Natural killer cell treated with Interleukin-12 subunit alpha and Interleukin-12 subunit beta and Interleukin-15 and Interleukin-18, amount 100 ng/mL, for 72 hours (primary cell): ENCODE measurements around the gene BRAT1. TPM values are rescaled to one million over a fixed set of nuclear protein-coding genes. Genes with fewer than 3 reads are reported as not detected.

Experiments
- ATAC-seq, 2 donors: fragments of 150-1000 bp; cut with Tn5 transposase in 1 of 2; sonication (Bioruptor Pico), chemical (Tn5 transposase) in 1 of 2; 2 replicates each; pipeline ENCODE4 v1.10.0; 2021
- DNase-seq: peaks from one replicate; pipeline ENCODE4 v3.0.0; 2022; ENCODE audit warnings: low spot score
- H3K27ac Mint-ChIP-seq, 2 donors: 1 replicate in 1 of 2; 2 replicates in 1 of 2; pipeline ENCODE4 v1.8.0; 2022; ENCODE audit warnings: mixed read lengths in 2 of 2, mild to moderate bottlenecking in 1 of 2, moderate library complexity in 1 of 2
- H3K27me3 Mint-ChIP-seq, 2 donors: 1 replicate in 1 of 2; 2 replicates in 1 of 2; pipeline ENCODE4 v1.8.0; 2022; ENCODE audit warnings: mixed read lengths in 2 of 2
- H3K36me3 Mint-ChIP-seq: one replicate; pipeline ENCODE4 v1.8.0; 2022; ENCODE audit warnings: mixed read lengths
- H3K4me1 Mint-ChIP-seq, 2 donors: 1 replicate in 1 of 2; 2 replicates in 1 of 2; pipeline ENCODE4 v1.8.0; 2022; ENCODE audit warnings: low read depth in 2 of 2, mixed read lengths in 2 of 2, mild to moderate bottlenecking in 1 of 2
- H3K4me3 Mint-ChIP-seq: one replicate; pipeline ENCODE4 v1.8.0; 2022; ENCODE audit warnings: mixed read lengths
- H3K9me3 Mint-ChIP-seq: 2 replicates; pipeline ENCODE4 v1.8.0; 2022; ENCODE audit warnings: mixed read lengths
- total RNA-seq, 2 donors: library from RNA; stranded (reverse); gene quantifications; one replicate each; pipeline ENCODE4 v1.2.3, GENCODE V29; 2022

BRAT1 gene
- total RNA-seq, 2 donors from 2014 or later: 27.0 to 61.4 TPM

DNA sequence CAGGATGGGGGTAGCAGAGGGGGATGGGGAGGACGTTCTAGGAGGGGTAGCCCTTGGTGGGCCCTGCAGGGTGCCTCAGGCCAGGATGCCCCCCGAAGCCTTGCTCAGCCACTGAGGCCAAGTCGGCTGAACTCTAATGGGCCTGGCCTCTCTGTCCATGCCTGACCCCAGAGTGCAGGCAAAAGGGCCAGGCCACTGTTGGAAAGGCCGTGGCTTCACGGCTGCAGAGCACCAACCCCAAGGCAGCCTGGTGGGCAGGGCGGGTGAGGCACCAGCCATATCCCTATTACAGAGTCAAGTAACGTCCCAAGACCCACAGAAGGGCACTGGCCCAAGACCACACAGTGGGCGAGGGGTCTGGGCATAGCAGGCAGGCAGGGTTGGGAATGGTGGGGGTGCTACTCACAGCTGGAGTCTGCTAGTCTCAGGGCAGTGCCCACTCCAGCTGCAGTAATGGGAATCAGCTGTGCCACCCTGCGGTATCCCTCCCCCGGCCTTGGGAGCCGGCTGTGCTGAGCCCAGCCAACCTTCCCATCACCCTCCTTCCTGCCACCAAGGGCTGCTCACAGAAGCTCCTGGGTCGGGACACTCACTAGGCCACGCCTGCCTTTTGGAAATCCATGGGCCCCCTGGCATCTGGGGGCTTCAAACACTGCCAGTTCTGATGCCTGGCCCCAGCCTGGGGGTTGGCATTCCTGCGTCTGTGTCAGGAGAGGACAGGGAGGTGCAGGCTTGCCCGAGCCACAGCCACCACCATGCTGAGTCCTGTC, 39.7 kb downstream of the BRAT1 start:
- Mint-ChIP-seq H3K27me3 (no peaks in the 10 kb centered on the region), H3K27ac (no peak overlapping the region), H3K4me1 (peaks cover 17 to 21% of the 10 kb centered on the region in 2 donors), H3K9me3 (no peaks in the 10 kb centered on the region), H3K36me3 (no peaks in the 10 kb centered on the region), H3K4me3 (no peak overlapping the region)
- no peak for ATAC-seq
- no peak for DNase-seq

DNA sequence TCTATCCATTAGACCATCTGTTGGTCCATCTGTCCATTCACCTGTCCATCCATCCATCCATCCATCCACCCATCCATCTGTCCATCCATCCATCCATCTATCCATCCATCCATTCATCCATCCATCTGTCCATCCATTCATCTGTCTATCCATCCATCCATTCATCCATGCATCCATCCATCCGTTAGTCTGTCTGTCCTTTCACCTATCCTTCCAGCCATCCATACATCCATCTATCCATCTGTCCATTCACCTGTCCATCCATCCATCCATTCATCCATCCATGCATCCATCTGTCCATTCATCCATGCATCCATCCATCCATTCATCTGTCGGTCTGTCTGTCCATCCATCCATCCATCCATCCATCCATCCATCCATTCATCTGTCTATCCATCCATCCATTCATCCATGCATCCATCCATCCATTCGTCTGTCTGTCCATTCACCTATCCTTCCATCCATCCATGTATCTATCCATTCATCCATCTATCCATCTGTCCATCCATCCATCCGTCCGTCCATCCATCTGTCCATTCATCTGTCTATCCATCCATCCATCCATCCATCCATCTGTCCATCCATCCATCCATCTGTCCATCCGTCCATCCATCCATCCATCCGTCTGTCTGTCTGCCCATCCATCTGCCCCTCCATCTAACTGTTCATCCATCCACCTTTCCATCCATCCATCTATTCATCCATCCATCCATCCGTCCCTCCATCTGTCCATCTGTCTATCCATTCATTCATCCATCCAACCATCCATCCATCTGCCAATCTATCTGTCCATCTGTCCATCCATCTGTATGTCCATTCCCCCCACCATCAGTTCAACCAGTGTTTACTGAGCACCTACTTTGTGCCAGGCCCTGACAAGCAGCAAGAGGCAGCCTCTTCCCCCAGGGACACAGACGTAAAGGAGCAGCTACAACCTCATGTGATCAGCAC, 40.6 kb downstream of the BRAT1 start:
- Mint-ChIP-seq H3K36me3 (no peaks in the 10 kb centered on the region), H3K4me1 (peaks cover 17 to 24% of the 10 kb centered on the region in 2 donors), H3K27ac (no peak overlapping the region), H3K27me3 (no peaks in the 10 kb centered on the region), H3K9me3 (no peaks in the 10 kb centered on the region), H3K4me3 (no peak overlapping the region)
- ATAC-seq (no peak), DNase-seq (no peak)

DNA sequence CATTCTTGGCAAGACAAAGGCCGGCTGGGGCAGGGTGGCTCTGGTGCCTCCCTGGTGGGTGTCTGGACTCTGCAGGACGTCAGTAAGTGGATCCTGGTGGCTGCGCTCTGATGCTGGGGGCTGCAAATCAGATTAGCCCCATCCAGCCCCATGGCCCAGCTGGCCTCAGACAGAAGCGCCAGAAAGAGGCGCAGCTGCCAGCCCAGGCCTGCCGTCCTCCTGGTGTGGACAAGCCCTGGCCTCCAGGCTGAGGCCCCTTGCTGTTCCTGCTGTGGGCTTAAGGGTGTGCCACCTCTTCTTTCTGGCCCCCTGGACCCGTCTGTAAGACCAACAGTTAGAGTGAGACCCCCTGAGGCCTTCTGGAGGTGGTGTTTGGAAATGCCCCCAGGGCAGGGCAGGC, 41.6 kb downstream of the BRAT1 start:
- Mint-ChIP-seq H3K4me3 (no peak overlapping the region), H3K9me3 (no peaks in the 10 kb centered on the region), H3K4me1 (peaks cover 25 to 33% of the 10 kb centered on the region in 2 donors), H3K27me3 (no peaks in the 10 kb centered on the region), H3K27ac (no peak overlapping the region), H3K36me3 (no peaks in the 10 kb centered on the region)
- ATAC-seq (no peak), DNase-seq (no peak)

DNA sequence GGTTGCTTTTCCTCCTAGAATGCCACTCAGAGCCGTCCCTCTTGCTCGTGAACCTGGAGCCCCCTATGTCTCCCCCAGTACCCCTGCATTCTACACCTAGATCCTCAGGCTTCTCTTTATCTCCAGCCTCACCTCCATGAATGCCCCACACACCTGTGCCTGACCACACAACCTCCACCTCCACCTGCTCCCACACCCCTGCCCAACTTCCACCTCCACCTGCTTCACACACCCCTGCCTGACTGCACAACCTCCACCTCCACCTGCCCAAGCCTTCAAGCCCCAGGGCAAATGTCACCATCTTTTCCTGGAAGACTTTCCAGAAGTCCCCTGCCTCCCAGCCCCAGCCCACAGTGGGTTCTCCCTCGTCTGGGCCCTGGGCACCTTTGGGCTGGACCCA, 42.6 kb downstream of the BRAT1 start:
- no peak for ATAC-seq
- Mint-ChIP-seq H3K4me1 (peaks cover 28 to 36% of the 10 kb centered on the region in 2 donors), H3K36me3 (no peaks in the 10 kb centered on the region), H3K27ac (peak overlapping the region; percentile 80 to 82), H3K4me3 (no peak overlapping the region), H3K9me3 (no peaks in the 10 kb centered on the region), H3K27me3 (no peaks in the 10 kb centered on the region)
- DNase-seq: no peak

DNA sequence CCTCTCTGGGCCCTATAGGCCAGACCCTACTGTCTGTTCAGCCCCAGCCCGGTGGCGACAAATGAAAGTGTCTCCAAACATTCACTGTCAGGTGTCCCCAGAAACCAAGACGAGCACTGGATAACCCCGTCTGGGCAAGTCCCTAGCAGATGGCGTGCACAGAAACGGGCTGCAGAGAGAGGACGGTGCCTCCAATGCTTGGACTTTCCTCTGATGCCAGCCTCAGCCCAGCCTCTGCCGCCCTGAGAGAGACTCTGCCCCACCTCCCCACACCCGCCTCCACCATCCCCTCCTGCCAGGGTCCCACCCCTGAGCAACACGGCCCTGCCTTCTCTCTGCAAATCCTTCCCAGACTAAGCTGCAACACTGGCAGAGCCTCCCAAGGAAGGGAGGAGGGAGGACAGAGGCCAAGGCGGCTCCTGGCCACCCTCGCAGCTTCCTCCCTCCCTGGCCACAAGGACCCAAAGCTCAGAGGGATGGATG, 43.1 kb downstream of the BRAT1 start:
- H3K27me3 Mint-ChIP-seq: no peaks in the 10 kb centered on the region
- no peak for DNase-seq
- peak overlapping the region; percentile 74 for H3K4me3 Mint-ChIP-seq
- H3K27ac Mint-ChIP-seq: peak overlapping the region; percentile 80 to 82
- peaks cover 25 to 32% of the 10 kb centered on the region in 2 donors for H3K4me1 Mint-ChIP-seq
- H3K9me3 Mint-ChIP-seq: no peaks in the 10 kb centered on the region
- no peaks in the 10 kb centered on the region for H3K36me3 Mint-ChIP-seq
- no peak for ATAC-seq

DNA sequence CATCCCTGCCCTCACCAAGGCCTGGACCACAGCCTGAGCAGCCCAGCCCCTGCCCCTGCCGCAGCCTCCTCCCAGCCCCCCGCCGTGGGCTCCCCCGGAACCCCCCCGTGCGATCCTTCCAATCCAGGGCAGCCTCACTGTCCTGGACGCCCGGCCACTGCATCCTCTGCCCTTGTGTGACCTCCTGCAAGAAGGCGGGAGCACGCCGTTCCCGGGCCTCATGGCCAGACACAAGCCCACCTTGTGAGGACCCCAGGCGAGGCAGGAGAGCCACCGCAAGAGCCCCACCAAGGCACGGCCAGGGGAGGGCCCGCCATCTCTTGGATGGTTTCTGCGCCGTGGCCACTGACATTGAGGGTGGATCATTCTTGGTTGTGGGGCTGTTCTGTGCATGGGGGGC, 43.6 kb downstream of the BRAT1 start:
- Mint-ChIP-seq H3K36me3 (no peaks in the 10 kb centered on the region), H3K27me3 (no peaks in the 10 kb centered on the region), H3K27ac (peak overlapping the region; percentile 80 to 82), H3K4me3 (peak overlapping the region; percentile 74), H3K9me3 (no peaks in the 10 kb centered on the region), H3K4me1 (peaks cover 25 to 32% of the 10 kb centered on the region in 2 donors)
- DNase-seq (no peak), ATAC-seq (no peak)

DNA sequence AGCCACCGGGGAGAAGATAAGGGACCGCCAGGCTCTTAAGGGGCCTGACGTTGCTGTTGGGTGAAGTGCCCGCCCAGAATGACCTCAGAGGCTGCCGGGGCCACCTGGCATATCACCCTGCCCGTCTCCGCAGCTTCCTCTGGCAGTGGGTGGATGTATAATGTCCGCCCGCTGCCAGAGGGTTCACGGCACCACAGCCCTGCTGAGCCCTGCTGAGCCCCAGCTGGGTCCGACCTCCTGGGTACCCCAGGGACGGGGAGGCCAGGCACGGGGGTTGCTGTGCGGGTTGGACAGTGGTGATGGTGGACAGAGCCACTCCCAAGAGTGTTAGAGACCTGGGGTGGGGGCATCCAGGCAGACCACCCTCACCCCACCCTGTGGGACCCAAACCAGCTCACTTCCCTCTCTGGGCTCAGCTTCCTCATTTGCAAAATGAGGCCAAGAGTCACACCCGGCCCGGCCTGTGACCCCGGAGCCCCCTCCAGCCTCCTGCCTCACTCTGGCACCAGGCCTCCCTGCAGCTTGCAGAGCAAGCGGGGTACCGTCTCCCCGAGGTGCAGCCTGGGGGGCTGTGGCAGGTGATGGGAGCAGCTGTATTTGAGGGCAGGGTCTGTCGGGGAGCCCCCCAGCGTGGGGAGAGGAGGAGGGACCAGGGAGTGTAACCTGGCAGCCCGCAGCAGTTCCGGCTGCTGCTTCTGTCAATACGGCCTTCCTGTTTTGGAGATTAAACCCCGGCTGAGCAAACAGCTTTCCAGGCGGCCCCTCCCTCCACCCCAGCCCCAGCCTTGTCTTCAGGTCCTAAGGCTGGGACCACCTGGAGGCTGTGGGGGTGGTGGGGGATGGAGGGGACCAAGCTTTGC, 44.2 kb downstream of the BRAT1 start:
- ATAC-seq (peak; percentile 65 to 72), DNase-seq (no peak)
- Mint-ChIP-seq H3K4me3 (peak overlapping the region; percentile 41), H3K36me3 (no peaks in the 10 kb centered on the region), H3K9me3 (no peaks in the 10 kb centered on the region), H3K4me1 (peaks cover 25 to 35% of the 10 kb centered on the region in 2 donors), H3K27ac (peak overlapping the region; percentile 80 to 82), H3K27me3 (no peaks in the 10 kb centered on the region)

DNA sequence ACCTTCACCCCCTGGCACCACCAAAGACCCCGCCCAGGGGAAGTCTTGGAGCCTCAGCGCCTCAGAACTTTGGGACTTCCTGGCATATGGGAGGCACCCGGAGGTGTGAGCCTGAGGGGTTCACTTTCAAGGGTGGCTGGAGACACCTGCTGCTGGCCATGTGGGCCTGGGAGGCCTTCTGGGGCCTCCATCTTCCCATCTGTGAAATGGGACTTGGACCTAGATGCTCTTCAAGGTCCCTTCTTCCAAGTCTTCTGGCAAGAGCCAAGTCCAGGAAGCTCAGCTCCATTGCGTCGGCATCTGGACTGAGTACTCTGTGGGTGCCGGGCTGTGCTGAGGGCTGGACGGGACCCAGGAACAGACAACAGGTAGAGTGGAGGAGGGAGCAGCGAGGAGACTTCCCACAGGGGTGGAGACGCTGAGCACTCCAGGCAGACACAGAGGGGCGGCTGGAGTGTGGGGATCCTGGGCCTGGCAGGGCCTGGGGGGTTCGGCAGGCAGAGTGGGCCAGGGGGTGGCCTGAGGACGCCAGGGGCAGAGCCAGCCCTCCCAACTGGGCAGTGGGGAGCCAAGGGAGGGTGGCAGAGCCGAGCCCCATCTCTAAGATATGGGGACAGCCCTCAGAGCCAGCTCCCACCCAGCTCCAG, 45.1 kb downstream of the BRAT1 start:
- Mint-ChIP-seq H3K4me3 (peak overlapping the region; percentile 22), H3K4me1 (peaks cover 25 to 35% of the 10 kb centered on the region in 2 donors), H3K9me3 (no peaks in the 10 kb centered on the region), H3K27ac (peak overlapping the region; percentile 18 to 44), H3K27me3 (no peaks in the 10 kb centered on the region), H3K36me3 (no peaks in the 10 kb centered on the region)
- no peak for DNase-seq
- ATAC-seq: no peak

DNA sequence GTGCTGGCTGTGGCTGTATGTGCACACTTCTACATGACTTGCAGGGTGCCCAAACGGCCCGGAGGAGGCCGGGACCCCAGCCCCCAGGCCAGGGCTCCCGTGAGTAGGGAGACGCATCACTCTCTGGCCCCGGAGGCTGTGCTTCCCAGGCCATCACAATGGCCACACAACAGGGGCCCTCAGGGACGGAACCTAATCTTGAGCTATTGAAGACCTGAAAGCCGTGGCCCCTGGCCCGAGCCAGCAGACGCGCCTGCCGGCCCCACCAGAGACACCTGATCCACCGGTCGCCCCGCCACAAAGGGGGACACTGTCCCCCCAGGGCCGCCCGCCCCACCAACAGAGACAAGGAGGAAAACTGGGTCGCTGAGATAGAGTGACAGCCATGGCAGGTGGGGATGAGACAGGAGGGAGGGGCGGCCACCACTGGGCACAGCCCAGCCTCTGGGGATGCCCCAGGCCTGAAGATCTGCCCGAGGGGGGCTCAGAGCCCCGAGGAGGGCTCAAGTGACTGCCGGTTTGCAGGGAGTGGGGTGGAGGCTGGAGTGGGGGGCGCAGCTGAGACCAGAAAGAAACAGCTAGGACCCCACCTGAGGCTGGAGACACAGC, 45.9 kb downstream of the BRAT1 start:
- Mint-ChIP-seq H3K9me3 (no peaks in the 10 kb centered on the region), H3K36me3 (no peaks in the 10 kb centered on the region), H3K4me3 (peak overlapping the region; percentile 63), H3K27ac (peak overlapping the region; percentile 57 to 77), H3K27me3 (no peaks in the 10 kb centered on the region), H3K4me1 (peaks cover 25 to 35% of the 10 kb centered on the region in 2 donors)
- no peak for ATAC-seq
- DNase-seq: no peak

DNA sequence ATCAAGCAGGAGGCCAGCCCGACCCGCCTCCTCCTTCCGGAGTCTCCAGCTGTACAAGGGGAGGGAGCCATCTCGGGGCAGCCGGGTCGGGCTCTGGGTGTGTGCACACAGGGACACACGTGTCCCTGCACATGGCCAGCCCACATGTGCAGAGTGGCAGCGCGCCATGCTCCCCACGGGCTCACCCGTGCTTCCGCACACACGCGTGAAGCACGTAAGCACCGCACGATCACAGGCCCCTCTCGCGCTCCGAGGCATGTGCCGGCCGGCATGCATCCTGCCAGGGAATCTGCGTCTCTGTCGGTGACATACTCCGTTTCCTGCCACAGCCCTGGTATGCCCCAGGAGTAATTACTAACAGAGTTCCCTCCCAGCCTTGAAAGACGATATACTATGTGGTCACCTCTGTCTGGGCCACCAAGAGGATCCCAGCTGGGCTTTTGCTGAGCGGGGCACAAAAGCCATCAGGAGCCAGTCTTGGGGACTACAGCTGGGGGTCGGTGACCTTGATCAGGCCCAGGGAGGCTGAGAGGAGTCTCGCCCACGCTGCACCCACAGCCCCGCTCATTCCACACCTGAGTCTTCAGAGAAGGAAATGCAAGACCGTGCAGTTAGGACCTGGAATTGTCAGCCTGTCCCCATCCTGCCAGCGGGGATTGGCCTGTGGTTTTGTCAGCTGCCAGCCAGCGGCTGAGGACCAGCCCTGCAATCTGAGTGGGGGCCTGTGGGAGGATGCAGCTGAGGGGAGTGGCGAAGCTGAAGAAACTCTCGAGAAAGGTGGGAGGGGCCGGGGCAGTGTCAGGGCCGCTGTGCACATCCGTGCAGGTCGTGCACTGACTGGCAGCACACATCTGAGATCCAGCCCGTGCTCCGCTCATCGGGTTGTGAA, 46.8 kb downstream of the BRAT1 start:
- Mint-ChIP-seq H3K4me3 (peak overlapping the region; percentile 63), H3K4me1 (peaks cover 25 to 35% of the 10 kb centered on the region in 2 donors), H3K36me3 (no peaks in the 10 kb centered on the region), H3K27ac (peak overlapping the region; percentile 57 to 77), H3K27me3 (no peaks in the 10 kb centered on the region), H3K9me3 (no peaks in the 10 kb centered on the region)
- DNase-seq: peak; percentile 83
- peak; percentile 76 to 83 for ATAC-seq

DNA sequence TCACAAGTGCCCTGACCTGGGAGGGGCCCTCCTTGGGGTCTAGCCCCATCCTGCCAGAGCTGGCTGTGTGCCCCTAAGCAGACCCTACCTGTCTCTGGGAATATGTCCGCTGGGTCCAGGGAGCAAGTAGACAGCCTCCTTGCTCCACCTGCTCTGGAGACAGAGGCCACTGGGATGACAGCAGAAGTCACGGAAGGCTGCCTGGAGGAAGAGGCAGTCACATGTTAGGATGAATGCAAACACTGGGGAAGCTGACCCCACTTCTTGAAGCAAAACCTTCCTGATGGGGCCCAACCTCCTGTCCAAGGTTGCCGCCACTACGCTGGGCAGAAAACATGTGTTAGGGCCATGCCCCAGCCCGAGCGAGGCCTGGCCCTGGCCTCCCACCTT, 47.4 kb downstream of the BRAT1 start:
- H3K27me3 Mint-ChIP-seq: no peaks in the 10 kb centered on the region
- H3K27ac Mint-ChIP-seq: peak overlapping the region in 1 of 2 donors; percentile 57
- no peak for DNase-seq
- no peaks in the 10 kb centered on the region for H3K36me3 Mint-ChIP-seq
- H3K9me3 Mint-ChIP-seq: no peaks in the 10 kb centered on the region
- no peak overlapping the region for H3K4me3 Mint-ChIP-seq
- no peak for ATAC-seq
- H3K4me1 Mint-ChIP-seq: peaks cover 23 to 32% of the 10 kb centered on the region in 2 donors
